Activated CD8-positive, alpha-beta T cell treated with anti-CD3 and anti-CD28 coated beads, Interleukin-2, amount 10 ng/mL, durations not matched to agents 7 days and 5 days (primary cell): ENCODE measurements around the gene BET1L. TPM values are rescaled to one million over a fixed set of nuclear protein-coding genes. Genes with fewer than 3 reads are reported as not detected.
"Not testable (repeated sequence)": the region's sequence is repeated elsewhere in the genome, so short reads cannot be mapped to it uniquely, and the experiment has no call there.

Source experiments
- ATAC-seq: fragments of 150-1000 bp; cut with Tn5 transposase; one replicate; pipeline ENCODE4 v1.10.0; 2021; ENCODE audit warnings: moderate library complexity
- CTCF ChIA-PET: fragments of 350-600 bp; sonication (Branson Sonifier 250); formaldehyde crosslinking; loops from one replicate; lab custom pipeline; 2021; ENCODE audit warnings: antibody characterized with exemption; lab: Charles Lee
- POLR2A ChIA-PET: fragments of 350-600 bp; sonication (Branson Sonifier 250); formaldehyde crosslinking; loops from one replicate; lab custom pipeline; 2021; ENCODE audit warnings: antibody characterized with exemption; lab: Charles Lee
- DNase-seq: peaks from one replicate; pipeline ENCODE4 v3.0.0-alpha.2; 2020
- H3K27ac Mint-ChIP-seq: one replicate; pipeline ENCODE4 v1.8.0; 2021; ENCODE audit warnings: mild to moderate bottlenecking, mixed read lengths
- H3K27me3 Mint-ChIP-seq: one replicate; pipeline ENCODE4 v1.8.0; 2021; ENCODE audit warnings: low read depth, mixed read lengths
- H3K36me3 Mint-ChIP-seq: one replicate; pipeline ENCODE4 v1.8.0; 2021; ENCODE audit warnings: low read depth, mixed read lengths
- H3K4me1 Mint-ChIP-seq: one replicate; pipeline ENCODE4 v1.8.0; 2021; ENCODE audit warnings: low read depth, mixed read lengths
- H3K4me3 Mint-ChIP-seq: one replicate; pipeline ENCODE4 v1.8.0; 2021; ENCODE audit warnings: mild to moderate bottlenecking, mixed read lengths
- H3K9me3 Mint-ChIP-seq: one replicate; pipeline ENCODE4 v1.8.0; 2022; ENCODE audit warnings: mixed read lengths; ENCODE audit not compliant: insufficient read depth
- total RNA-seq, 2 experiments: library from RNA; stranded (reverse); gene quantifications; one replicate each; pipeline ENCODE4 v1.2.3, GENCODE V29; 2021

BET1L gene
- total RNA-seq, 2 experiments from 2014 or later, result 33.8 to 34.2 TPM

DNA sequence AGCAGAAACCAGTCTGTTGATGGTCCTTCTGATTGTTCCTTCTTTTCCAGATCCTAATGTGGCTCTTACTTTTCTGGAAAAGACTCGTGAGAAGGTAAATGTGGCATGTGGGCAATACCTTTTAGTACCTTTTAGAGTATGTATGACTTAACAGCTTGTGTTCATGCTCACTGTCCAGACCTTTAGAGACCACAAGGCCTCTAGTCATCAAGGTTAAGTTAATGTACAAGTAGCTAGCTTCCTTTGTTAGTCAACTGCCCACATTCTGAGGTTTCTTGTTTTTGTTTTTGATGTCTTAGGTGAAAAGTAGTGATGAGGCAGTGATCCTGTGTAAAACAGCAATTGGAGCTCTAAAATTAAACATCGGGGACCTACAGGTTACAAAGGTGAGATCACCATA, 37.2 kb upstream of the BET1L start:
- DNase-seq (no peak), ATAC-seq (no peak)
- H3K27ac Mint-ChIP-seq, result peak overlapping the region; percentile 21
- peaks cover 77% of the 10 kb centered on the region for H3K36me3 Mint-ChIP-seq
- no peaks in the 10 kb centered on the region for H3K9me3 Mint-ChIP-seq
- POLR2A ChIA-PET, result interaction anchor here (2.3 kb wide), 1 partner anchor 23 kb away, joined by 9 read pairs; no protein-coding TSS in a partner anchor
- no peaks in the 10 kb centered on the region for H3K27me3 Mint-ChIP-seq
- peaks cover 40% of the 10 kb centered on the region for H3K4me1 Mint-ChIP-seq
- CTCF ChIA-PET, result interaction anchor here (1.0 to 2.0 kb wide), 3 partner anchors 14 to 61 kb away, joined by 3 to 6 read pairs (median 6); no protein-coding TSS in a partner anchor
- H3K4me3 Mint-ChIP-seq, result no peak overlapping the region

DNA sequence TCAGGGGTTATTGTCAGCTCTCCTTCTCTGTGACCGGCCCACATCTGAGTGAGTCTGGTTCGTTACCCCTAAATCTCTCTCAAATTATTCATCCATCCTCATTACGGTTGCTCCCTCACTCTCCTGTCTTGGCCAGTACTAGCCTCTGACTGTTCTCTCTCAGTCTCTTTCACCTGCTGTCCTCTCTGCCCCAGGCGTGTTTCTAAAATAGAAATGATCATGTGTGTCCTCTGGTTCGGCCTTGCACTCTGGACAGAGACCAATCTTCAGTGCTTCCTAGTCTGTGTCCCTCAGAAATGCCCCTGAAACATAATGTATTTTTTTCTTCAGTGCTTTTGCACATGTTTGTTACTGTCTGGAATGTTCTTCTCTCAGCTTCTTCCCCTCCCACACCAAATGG, 34.4 kb upstream of the BET1L start:
- ATAC-seq, result no peak

DNA sequence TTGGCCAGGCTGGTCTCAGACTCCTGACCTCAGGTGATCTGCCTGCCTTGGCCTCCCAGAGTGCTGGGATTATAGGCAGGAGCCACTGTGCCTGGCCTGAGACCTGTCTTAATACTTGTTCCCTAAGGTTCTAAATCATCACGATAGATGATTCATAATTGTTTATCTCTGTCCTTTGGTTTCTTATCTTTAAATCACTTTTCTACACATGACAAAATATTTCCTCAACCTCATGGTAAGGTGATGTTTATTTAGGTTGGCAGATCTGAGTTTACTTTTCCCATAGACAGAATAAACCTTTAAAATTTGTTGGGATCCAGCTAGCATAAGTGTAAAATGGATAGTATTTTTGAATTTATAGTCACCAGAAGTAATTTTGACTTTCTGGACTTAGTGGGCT, 33.1 kb upstream of the BET1L start:
- H3K4me1 Mint-ChIP-seq, result peaks cover 60% of the 10 kb centered on the region
- peaks cover 49% of the 10 kb centered on the region for H3K36me3 Mint-ChIP-seq
- no peaks in the 10 kb centered on the region for H3K27me3 Mint-ChIP-seq
- no peak for DNase-seq
- H3K27ac Mint-ChIP-seq, result no peak overlapping the region
- POLR2A ChIA-PET, result interaction anchor here (0.6 to 1.7 kb wide), 2 partner anchors 28 to 467 kb away, joined by 3 to 4 read pairs; no protein-coding TSS in a partner anchor
- H3K9me3 Mint-ChIP-seq, result no peaks in the 10 kb centered on the region
- no peak for ATAC-seq
- no peak overlapping the region for H3K4me3 Mint-ChIP-seq
- CTCF ChIA-PET, result interaction anchor here (1.0 to 7.2 kb wide), 2 partner anchors 10 to 47 kb away, joined by 4 to 86 read pairs; no protein-coding TSS in a partner anchor

More for the DNA sequence above, 34.4 kb upstream of the BET1L start:
- DNase-seq, result no peak
- ChIA-PET POLR2A (no interaction called here), CTCF (interaction anchor here (0.8 to 7.2 kb wide), 2 partner anchors 9 to 26 kb away, joined by 3 to 86 read pairs; no protein-coding TSS in a partner anchor)
- H3K9me3 Mint-ChIP-seq, result no peaks in the 10 kb centered on the region
- H3K4me1 Mint-ChIP-seq, result peaks cover 55% of the 10 kb centered on the region
- peaks cover 59% of the 10 kb centered on the region for H3K36me3 Mint-ChIP-seq
- H3K27me3 Mint-ChIP-seq, result no peaks in the 10 kb centered on the region
- no peak overlapping the region for H3K27ac Mint-ChIP-seq
- no peak overlapping the region for H3K4me3 Mint-ChIP-seq

DNA sequence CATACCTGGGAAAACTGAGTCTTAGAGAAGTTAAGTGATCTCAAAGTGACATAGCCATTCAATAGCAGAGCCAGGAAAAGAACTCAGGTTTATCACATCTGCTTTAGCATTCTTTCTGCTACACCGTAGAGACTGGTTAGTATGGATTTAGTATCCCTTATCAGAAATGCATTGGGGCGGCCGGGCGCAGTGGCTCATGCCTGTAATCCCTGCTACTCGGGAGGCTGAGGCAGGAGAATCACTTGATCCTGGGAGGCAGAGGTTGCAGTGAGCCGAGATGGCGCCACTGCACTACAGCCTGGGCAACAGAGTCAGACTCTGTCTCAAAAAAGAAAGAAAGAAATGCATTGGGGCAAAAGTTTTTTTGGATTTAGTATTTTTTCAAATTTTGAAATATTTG, 31.1 kb upstream of the BET1L start:
- ChIA-PET POLR2A (interaction anchor here (1.7 to 2.7 kb wide), 4 partner anchors 13 to 31 kb away, joined by 4 to 16 read pairs (median 12); partner anchors contain the start of genes BET1L and RIC8A), CTCF (interaction anchor here (1.0 to 7.2 kb wide), 6 partner anchors 8 to 281 kb away, joined by 3 to 86 read pairs (median 6); partner anchors contain the start of genes BET1L and RIC8A)
- not testable (repeated sequence) for ATAC-seq, H3K9me3 Mint-ChIP-seq, DNase-seq, H3K27me3 Mint-ChIP-seq
- peaks cover 34% of the 10 kb centered on the region for H3K36me3 Mint-ChIP-seq
- H3K4me3 Mint-ChIP-seq, result peak overlapping the region; percentile 99
- peak overlapping the region; percentile 19 for H3K27ac Mint-ChIP-seq
- peaks cover 55% of the 10 kb centered on the region for H3K4me1 Mint-ChIP-seq

DNA sequence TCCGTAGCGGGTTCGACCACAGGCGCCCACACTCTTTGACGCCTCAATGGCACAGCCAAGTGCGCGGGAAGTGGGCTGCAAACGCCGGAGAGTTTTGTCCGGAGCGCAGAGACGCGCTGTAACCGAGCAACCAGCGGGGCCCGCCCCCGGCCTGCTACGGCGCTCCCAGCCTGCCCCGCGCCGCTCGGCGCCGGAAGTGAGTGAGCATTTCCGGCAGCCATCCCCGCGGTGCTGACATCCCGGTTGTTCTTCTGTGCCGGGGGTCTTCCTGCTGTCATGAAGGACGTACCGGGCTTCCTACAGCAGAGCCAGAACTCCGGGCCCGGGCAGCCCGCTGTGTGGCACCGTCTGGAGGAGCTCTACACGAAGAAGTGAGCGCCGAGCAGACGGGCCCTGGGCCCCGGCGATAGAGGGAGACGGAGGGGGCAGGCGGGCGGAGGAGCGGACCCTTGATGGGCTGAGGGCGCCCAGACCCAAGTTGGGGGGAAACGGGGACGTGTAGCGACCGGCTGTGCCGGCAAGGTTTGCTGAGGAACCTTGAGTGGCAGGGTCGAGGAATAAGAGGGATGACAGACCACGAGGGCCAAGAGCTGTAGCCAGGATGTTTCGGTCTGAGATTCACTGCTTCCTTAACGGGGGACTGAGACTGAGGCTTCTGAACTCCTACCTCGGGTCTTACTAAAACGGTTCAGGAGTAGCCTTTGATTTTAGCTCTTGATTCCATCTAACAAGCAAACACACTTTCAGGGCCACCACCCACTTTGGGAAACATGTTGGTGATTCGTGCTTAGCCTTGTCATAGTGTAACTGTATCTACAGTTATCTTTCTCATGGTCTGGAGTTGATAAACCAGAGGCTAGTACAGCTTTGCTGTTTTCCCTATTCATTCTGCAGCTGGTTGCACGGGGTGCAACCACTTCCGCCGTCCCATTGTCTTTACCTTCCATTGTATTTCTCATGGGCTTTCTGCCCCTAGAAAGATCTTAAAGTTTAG, 29.9 kb upstream of the BET1L start, which contains the start of gene PSMD13:
PSMD13 (plus strand) TSS at position 203 of the 994 bp plus-strand sequence; CDS start at position 277, 74 bp downstream.
- Mint-ChIP-seq H3K9me3 (no peaks in the 10 kb centered on the region), H3K27ac (peak within 1 kb of the TSS; percentile 99), H3K36me3 (peaks cover 25% of the 10 kb centered on the region), H3K4me1 (peaks cover 48% of the 10 kb centered on the region), H3K4me3 (peak within 1 kb of the TSS; percentile 99), H3K27me3 (no peaks in the 10 kb centered on the region)
- ChIA-PET POLR2A (interaction anchor here (0.6 to 2.7 kb wide), 16 partner anchors 14 to 379 kb away, joined by 3 to 16 read pairs (median 4); partner anchors contain the start of genes BET1L, IRF7 and RIC8A), CTCF (interaction anchor here (0.8 to 7.2 kb wide), 11 partner anchors 10 to 282 kb away, joined by 3 to 86 read pairs (median 3); partner anchors contain the start of genes BET1L and RIC8A)
- DNase-seq (peak; percentile 92), ATAC-seq (peak; percentile 87)

DNA sequence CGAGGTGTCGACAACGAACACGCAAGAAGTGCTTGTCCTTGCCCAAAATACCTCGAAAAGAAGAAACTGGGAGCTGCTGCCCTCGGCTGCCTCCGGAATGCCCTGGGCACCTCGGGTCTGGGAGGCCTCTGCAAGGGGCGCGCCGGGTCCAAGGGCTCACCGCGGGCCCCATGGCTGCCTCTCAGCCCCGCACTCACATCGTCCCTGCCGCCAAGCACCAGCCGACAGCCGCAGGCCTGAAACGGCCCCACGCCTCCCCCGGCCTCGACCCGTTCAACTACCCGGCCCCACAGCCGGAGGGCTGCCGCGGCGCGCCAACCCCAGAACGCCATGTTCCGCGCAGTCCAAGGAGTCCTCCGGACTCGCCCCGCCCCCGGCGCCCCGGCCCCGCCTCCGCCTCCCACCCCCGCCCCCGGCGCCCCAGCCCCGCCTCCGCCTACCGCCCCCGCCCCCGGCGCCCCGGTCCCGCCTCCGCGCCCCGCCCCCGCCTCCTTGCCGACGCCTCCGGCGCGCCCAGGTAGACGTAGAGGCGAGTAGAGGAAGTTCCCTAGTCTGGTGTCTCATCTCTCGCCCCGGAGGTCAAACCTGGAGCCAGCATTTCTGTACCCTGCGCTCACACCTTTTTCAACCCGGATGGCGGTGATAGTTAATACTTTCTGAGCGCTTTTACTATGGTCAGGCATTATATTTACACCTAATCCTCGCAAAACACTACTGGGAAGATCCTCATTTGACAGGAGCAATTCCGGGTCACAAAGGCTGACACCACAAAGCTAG, 29.0 kb upstream of the BET1L start, which contains the start of gene SIRT3:
SIRT3 (minus strand) TSS at position 346 of the 777 bp plus-strand sequence; CDS start at position 332, 14 bp downstream.
- ChIA-PET CTCF (interaction anchor here (1.6 to 7.2 kb wide), 4 partner anchors 14 to 31 kb away, joined by 5 to 86 read pairs (median 8); partner anchors contain the start of genes BET1L and RIC8A), POLR2A (interaction anchor here (0.6 to 2.7 kb wide), 10 partner anchors 15 to 119 kb away, joined by 3 to 16 read pairs (median 6); partner anchors contain the start of genes BET1L and RIC8A)
- Mint-ChIP-seq H3K27me3 (no peaks in the 10 kb centered on the region), H3K27ac (peak within 1 kb of the TSS; percentile 99), H3K9me3 (no peaks in the 10 kb centered on the region), H3K4me1 (peaks cover 39% of the 10 kb centered on the region), H3K4me3 (peak within 1 kb of the TSS; percentile 99), H3K36me3 (peaks cover 16% of the 10 kb centered on the region)
- ATAC-seq (peak; percentile 89), DNase-seq (peak; percentile 89)

DNA sequence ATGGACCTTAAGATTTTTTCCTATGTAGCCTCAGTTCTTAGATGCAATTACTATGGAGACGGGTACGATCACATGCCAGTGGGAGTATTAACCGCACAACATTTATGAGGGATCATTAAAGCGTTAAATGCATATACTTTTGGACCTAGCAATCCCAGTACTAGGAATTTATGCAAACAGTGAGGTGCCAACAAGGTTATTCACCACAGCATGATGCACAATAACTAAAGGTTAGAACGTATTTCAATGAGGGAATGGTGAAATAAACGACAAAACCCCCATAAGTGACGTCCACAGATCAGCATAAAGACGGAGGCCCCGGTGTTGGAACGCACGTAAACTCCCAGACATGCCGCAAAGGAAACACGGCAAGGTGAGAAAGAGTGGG, 28.4 kb upstream of the BET1L start:
- peak; percentile 22 for ATAC-seq
- Mint-ChIP-seq H3K27ac (peak overlapping the region; percentile 82), H3K4me3 (peak overlapping the region; percentile 85), H3K36me3 (peaks cover 14% of the 10 kb centered on the region), H3K27me3 (no peaks in the 10 kb centered on the region), H3K4me1 (peaks cover 38% of the 10 kb centered on the region), H3K9me3 (no peaks in the 10 kb centered on the region)
- peak; percentile 70 for DNase-seq
- ChIA-PET POLR2A (interaction anchor here (0.8 to 2.7 kb wide), 2 partner anchors 20 to 29 kb away, joined by 3 to 16 read pairs; partner anchors contain the start of genes BET1L and RIC8A), CTCF (interaction anchor here (1.6 kb wide), 1 partner anchor 15 kb away, joined by 9 read pairs; no protein-coding TSS in a partner anchor)

DNA sequence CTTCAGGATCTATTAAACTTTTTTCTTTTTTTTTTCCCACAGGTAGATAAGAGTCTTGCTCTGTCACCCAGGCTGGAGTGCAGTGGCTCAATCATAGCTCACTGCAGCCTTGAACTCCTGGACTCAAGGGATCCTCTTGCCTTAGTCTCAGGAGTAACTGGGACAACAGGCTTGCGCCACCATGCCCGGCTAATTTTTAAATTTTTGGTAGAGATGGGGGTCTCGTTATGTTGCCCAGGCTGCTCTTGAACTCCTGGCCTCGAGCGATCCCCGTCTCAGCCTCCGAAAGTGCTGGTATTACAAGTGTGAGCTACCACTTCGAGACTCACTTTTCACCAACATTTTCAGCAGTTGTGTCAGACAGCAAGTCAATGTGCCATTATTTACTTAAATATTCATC, 28.0 kb upstream of the BET1L start:
- Mint-ChIP-seq H3K9me3 (no peaks in the 10 kb centered on the region), H3K36me3 (peaks cover 14% of the 10 kb centered on the region), H3K27ac (peak overlapping the region; percentile 82), H3K4me3 (peak overlapping the region; percentile 85), H3K27me3 (no peaks in the 10 kb centered on the region), H3K4me1 (peaks cover 35% of the 10 kb centered on the region)
- POLR2A ChIA-PET, result interaction anchor here (0.6 to 0.8 kb wide), 2 partner anchors 19 to 31 kb away, joined by 3 to 4 read pairs; no protein-coding TSS in a partner anchor
- CTCF ChIA-PET, result interaction anchor here (0.7 to 1.6 kb wide), 3 partner anchors 16 to 28 kb away, joined by 3 to 9 read pairs (median 4); partner anchors contain the start of gene BET1L
- ATAC-seq (no peak), DNase-seq (no peak)

DNA sequence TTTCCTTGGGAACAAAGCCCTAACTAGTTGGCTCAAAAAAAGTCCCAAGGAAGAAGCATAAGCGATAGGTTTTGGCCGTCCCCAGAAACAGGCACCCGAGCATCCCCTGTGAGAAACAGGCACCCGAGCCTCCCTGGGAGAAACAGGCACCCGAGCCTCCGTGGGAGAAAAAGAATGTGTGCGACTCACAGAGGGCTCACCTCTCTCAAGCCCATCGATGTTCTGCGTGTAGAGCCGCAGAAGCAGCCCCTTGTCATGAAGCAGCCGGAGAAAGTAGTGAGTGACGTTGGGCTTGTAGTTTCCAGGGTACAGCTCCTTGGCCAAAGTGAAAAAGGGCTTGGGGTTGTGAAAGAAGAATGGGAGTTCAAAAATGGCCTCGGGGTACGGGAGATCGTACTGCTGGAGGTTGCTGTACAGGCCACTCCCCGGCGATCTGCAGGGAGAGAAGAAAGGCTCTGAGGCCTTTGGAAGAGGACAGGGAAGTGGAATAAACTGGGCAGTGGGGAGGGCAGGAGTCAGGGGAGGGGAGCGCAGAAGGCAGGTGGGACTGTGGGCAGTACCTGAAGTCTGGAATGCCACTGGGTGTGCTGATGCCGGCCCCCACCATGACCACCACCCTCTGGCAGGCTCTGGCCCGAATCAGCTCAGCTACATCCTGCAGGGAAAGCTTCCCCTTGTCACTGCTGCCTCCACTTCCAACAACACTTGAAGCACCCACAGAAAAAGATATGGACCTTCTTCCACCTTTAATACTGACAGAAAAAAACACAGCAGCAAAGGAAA, 25.8 kb upstream of the BET1L start:
- peaks cover 19% of the 10 kb centered on the region for H3K4me1 Mint-ChIP-seq
- H3K27ac Mint-ChIP-seq, result no peak overlapping the region
- DNase-seq (no peak), ATAC-seq (no peak)
- no peaks in the 10 kb centered on the region for H3K27me3 Mint-ChIP-seq
- H3K36me3 Mint-ChIP-seq, result peaks cover 5% of the 10 kb centered on the region
- ChIA-PET CTCF (no interaction called here), POLR2A (no interaction called here)
- no peaks in the 10 kb centered on the region for H3K9me3 Mint-ChIP-seq
- H3K4me3 Mint-ChIP-seq, result no peak overlapping the region

DNA sequence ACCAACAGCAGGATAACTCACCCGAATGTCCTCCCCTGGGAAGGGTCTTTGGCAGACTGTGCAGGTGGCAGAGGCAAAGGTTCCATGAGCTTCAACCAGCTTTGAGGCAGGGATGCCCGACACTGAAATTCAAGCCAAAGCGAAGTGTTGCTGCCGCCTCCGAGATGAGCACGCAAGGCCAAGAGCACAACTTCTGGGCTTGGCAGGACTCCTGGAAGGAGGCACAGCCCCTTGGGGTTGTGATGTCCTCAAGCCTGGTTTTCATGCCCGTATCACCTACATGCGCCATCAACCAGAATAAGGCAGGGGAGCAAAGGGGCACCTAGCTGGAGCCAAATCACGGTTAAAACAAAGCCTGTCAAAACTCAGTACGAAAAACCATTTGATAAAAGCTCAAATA, 23.2 kb upstream of the BET1L start:
- Mint-ChIP-seq H3K36me3 (peaks cover 3% of the 10 kb centered on the region), H3K27me3 (no peaks in the 10 kb centered on the region), H3K4me1 (peaks cover 17% of the 10 kb centered on the region), H3K4me3 (no peak overlapping the region), H3K9me3 (no peaks in the 10 kb centered on the region), H3K27ac (no peak overlapping the region)
- POLR2A ChIA-PET, result interaction anchor here (1.3 kb wide), 1 partner anchor 23 kb away, joined by 3 read pairs; the partner anchor contains the start of genes BET1L and RIC8A
- ATAC-seq, result no peak
- CTCF ChIA-PET, result interaction anchor here (1.3 to 1.6 kb wide), 4 partner anchors 11 to 23 kb away, joined by 3 to 7 read pairs (median 4); partner anchors contain the start of genes BET1L and RIC8A
- DNase-seq, result no peak
